HG02840 (cell line): Measurements from ENCODE around the gene MEX3C.

Experiments used
- ATAC-seq: cut with Tn5 transposase; IDR thresholded peaks from one replicate; pipeline ENCODE4 v1.9.1; 2021; ENCODE audit warnings: mild to moderate bottlenecking, moderate library complexity, moderate number of reproducible peaks; ENCODE audit not compliant: unreplicated experiment, low FRiP score

Gene MEX3C

DNA sequence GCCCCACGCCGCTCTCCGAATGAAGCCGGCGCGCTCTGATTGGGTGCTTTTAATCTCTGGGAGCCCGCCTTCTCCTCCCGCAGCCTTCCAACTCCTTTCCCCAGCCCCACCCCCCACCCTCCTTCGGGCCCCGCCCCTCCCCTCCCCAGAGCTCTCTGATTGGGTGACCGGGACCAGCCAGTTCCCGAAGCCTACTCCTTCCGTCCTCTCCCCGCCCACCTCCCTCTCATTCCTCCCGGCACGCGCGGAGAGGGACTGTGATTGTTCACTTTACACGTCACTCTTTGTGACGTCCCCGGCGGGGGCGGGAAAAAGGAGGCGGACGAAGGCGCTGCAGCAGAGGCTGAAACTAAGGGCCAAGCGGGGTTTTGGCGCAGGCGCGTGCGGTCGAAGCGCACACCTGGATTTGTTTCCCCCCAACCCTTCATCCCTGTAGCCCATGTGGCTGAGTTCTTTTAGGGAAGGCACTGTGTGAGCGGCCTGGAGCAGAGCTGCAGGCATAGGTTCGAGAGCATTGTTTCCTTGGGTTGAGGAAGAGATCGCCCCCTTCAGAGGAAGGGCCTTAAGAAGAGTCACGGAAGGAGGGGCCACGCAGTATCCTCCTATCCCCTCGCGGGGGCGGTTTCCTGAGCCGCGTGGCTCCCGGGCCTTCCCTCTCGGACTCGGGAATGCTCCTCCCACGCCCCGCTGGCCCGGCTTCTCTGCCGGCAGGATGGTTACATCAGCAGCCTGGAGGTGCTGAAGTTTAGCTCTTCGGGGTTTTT, at the start of gene MEX3C:
Gene MEX3C, minus strand, starts transcription at position 21 of the 764 bp plus-strand sequence. CDS start 361 bp downstream, outside the sequence.
- peak; percentile 79 for ATAC-seq

GRCh38 chr18:51241226-51241625, 43.7 kb upstream of the MEX3C start:
- ATAC-seq, result no peak

- ATAC-seq, result no peak
Observed at GRCh38 chr18:51236225-51236624, 38.7 kb upstream of the MEX3C start.

DNA sequence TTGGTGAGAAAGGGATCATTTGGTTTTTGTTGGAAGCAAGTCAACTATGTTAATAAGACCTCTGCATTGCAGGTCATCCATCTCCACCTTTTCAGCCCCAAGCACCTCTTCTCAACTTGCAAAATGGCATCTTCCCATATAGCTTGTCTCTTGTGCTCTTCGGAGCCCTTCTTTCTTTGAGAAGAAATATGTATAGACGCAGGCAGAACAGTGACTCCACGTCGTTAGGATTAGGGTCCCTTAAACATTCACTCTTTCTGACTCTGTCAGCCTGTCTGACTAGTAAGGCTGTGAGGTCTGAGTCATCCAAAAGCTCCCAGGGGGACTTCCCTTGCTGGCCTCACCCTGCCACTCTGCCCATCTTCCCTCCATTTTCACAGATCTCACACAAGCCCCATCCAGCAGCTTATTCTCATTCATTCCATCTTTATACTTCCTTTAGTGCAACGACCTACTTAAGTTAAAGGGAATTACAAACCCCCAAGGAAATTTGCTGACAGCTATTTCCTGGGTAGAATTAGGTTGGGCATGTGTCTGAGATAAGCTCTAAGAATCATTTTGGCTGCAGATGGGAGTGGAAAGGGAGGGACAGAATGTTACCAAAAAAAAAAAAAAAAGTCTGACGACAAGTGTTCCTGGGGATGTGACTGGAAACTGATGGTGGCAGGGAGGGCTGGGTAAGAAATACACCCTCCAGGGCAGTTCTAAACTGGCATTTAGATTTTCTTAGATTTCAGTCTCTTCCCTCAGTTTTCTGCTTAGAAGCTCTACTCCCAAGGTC, 37.7 kb upstream of the MEX3C start:
- ATAC-seq, result no peak

DNA sequence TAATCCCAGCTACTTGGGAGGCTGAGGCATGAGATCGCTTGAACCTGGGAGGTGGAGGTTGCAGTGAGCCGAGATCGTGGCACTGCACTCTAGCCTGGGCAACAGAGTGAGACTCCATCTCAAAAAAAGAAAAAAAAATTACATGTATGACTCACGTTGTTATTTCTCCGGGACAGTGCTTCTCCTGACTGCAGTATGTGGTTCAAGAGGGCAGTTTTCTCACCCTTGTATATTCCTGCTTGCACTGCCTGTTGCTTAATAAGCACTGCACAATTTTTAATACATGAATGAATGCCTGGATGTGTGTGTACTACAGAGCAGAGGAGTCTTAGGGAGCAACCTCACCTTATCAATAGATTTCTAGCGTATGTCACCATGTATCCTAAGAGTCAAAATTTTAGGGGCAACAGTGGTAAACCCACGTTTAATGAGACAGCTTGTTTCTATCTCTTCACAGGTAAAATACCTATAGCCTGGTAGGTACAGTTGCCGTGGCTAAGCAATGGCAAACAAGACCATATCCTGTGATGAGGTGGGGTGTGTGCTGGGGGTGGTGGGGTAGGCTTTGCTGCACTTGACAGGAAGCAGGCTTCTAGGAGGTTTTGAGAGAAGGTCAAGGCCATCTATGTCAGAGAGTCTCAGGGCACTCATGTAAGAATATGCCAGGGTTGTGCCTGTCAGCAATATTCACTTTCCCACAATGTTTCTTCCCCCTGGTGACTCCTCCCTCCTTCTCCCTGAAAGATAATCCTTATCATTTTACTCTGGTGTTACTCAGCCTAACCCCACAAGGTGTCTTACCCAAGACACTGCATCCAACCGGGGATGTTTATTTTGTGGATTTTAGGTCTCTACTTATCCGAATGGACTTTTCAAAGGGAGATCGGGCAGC, 36.9 kb upstream of the MEX3C start:
- ATAC-seq, result no peak

DNA sequence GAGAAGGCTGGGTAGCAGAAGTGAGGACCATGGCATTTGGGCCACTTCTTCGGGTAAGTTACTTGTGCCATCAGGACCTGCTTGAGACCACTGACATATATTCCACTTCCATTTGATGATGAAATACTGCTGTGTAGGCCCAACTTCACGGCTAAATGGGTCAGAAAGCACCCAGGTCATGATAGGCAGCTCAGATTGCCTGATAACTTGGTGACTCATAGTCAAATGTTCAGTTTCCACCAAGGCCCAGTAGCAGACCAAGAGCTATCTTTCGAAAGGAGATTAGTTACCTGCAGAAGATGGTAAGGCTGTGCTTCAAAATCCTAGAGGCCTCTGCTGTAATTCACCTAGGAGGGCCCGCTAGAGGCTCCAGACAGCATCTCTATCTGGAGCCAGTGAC, 31.8 kb upstream of the MEX3C start:
- ATAC-seq, result no peak

DNA sequence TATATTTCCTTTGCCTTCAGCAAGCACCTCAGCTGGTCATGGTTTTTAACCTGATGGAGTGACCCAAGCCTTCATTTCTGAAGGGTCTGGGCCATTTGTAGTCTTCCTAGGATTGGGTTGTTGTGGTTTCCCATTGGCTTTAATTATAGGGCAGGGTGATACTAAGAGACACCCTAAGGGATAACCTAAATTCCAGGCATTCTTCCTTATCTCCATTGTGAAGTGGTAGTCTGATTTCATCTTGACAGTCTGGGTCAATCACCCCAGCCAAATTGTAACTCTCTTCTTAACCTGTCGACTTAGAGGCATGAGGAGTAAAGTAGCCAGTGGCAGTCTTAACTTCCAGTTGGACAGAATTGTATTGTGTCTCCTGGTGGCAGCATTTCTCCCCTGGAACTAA, 30.2 kb upstream of the MEX3C start:
- no peak for ATAC-seq

GRCh38 chr18:51226587-51227350, 29.3 kb upstream of the MEX3C start:
- no peak for ATAC-seq

- ATAC-seq, result no peak
Observed at GRCh38 chr18:51226068-51226467, 28.6 kb upstream of the MEX3C start.

- no peak for ATAC-seq
Observed at GRCh38 chr18:51212606-51213005, 15.1 kb upstream of the MEX3C start.

DNA sequence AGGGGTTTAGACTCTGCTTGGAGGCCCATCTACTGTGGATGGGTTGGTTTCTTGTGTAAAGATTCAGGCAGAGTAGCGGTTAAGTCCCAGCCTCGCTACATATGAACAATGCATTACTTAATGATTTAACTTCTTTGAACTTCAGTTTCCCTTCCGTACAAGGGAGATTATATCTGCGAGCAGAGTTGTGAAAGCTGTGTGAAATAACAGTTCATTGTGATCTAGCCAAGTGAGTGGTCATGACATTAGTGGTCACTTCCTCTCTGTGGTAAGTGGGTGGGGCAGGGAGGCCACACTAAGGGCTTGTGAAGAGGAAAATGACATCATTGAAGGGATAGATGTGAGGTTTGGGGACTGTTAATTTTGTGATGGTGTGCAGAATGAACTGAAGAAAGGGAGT, 14.1 kb upstream of the MEX3C start:
- peak; percentile 91 for ATAC-seq

GRCh38 chr18:51196811-51197660, 445 bp downstream of the MEX3C start:
- ATAC-seq, result no peak

GRCh38 chr18:51196118-51196810, 1.2 kb downstream of the MEX3C start:
- ATAC-seq, result no peak

DNA sequence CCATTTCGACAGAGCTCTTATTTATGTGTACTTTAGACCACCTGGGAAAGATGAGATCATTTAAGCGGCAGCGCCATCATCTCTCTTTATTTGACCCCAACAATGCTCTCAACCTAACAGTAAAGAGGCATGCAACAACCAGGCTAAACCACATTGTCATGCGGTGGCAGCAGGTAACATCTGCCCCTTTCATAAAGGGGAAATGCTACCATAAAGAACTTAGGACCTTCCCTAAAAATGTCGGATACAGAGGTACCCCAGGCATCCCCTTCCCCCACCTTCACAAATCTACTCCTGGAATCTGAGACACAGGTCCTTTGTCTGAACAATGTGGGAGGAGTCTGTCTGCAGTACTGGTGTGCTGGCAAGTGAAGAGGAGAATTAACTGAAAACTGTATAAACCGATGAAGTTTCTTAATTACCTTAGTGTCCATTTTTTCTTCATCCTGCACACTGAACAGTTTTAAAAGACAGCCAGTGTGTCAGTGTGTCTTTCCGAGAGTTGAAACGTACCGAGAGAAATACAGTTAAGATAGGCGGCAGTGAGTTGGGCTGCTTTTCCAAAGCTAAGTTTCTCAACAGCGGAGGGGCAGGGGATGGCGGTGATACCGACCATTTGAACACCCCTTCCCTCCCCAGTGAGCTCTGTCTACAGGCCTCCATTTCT, 1.9 kb downstream of the MEX3C start:
- ATAC-seq, result no peak

GRCh38 chr18:51195086-51195450, 2.4 kb downstream of the MEX3C start:
- ATAC-seq, result no peak

DNA sequence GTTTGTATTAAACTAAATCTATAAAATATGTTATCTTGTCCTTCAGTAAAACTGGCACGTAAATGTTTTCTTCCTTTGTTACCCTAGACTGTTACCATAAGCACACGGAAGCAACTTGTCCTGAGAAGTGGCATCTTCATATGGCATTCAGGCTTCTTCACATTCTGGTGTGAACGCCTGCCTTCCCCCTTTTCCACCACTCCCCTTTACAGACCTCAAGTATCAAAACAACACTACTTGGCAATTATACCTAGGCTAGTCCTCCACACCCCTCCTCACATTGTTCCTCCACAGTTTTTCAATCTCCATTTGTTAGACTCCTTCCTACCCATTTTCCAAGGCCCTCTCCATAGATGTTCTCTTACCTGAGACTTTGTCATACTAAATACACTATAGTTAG, 2.9 kb downstream of the MEX3C start:
- no peak for ATAC-seq

DNA sequence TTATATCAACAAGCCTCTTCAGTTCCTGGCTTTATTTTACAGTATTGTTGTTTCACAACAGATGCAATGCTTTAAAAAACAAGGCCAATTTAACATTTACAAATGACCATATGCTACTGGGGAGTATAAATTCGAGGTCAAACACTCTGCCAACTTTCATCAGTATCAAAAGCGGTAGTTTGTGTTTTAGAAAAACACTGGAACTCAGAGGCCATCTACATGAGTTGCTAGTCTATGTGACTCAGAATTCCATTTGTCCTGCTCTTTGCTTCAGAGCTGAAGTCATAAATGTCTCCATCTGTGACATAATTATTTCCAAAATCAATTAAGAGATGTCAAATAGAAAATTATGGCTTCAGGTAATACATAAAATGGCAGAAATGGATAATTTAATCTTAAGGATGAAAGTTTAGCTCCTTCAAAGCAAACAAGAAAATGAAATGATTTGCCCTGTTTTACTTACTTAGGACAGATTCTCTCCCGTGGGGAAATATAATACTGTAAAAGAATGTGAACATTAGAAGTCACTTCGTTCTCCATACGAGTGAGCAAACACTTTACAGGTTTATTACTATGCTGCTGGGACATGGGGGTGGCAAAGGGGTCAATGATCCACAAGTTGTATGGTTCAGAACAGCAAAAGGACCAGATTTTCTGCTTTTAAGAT, 3.7 kb downstream of the MEX3C start:
- ATAC-seq, result no peak

DNA sequence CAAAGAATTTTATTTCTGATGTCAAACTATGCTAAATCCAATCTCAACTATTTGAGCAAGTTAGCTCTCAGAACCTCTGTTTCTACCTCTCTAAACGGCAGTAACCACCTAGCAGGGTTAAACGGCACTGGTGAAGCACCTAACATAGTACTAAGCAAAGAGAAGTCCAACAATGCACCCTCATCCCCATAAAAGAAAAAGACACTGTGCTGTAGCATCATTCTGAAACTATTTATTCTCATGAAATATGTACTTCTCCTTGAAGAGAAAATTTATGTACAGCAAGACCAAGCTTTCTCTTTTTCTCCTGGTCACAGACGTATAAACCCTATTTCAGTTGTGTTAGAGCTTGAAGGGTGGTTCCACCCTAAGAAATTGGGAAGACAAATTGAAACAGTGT, 4.8 kb downstream of the MEX3C start:
- no peak for ATAC-seq
